Measurements from ENCODE around the gene SLX1A.
"Not testable (repeated sequence)": the region's sequence is repeated elsewhere in the genome, so short reads cannot be mapped to it uniquely, and the experiment has no call there.

The SLX1A gene

DNA sequence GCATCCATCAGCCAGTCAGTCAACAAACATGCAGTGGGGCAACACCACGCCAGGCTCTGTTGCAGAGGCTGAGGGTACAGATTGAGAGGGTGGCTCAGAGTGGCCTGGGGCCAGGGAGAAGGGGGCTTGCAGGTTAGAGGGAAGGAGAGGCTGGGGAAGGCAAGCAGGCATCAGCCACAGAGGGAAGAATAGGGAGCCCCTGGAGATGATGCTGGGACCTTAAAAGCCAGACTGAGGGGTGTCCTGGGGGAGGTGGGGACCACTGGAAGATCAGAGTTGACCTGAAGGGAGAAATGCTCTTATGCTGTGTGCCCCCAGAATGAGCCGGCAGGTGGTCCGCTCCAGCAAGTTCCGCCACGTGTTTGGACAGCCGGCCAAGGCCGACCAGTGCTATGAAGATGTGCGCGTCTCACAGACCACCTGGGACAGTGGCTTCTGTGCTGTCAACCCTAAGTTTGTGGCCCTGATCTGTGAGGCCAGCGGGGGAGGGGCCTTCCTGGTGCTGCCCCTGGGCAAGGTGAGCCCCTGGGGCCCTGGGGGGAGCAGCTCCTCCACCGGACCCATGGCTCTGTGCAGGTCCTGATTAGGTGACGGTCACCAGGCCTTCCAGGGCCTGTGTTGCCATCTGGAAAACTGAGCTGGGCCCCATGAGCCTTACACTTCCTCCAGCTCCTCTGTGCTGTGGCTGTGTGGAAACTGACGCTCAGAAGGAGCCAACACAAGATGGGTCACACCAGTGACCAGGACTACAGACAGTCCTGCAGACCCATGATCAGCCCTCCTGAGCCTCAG, 8.6 kb upstream of the SLX1A start:
- DNase-seq, result no peak

- DNase-seq, result no peak
Observed at GRCh38 chr16:30185683-30186421, 7.8 kb upstream of the SLX1A start.

GRCh38 chr16:30186444-30186781, 7.3 kb upstream of the SLX1A start:
- no peak for DNase-seq

DNA sequence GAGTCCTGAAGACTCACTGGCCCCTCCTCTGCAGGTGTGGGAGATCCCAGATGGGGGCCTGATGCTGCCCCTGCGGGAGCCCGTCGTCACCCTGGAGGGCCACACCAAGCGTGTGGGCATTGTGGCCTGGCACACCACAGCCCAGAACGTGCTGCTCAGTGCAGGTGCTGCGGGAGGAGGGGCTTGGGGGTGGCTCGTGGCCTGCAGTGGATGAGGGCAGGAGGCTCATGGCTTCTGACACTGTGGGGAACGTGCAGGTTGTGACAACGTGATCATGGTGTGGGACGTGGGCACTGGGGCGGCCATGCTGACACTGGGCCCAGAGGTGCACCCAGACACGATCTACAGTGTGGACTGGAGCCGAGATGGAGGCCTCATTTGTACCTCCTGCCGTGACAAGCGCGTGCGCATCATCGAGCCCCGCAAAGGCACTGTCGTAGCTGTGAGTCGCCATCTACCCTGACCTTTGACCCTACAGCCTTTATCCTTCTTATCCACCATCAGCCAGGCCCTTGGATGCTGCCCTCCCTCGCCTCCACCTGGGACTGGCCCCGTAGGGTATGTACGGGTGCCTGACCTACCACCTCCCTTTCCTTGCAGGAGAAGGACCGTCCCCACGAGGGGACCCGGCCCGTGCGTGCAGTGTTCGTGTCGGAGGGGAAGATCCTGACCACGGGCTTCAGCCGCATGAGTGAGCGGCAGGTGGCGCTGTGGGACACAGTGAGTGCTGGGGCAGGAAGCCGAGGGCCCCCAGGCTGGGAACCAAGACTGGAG, 6.7 kb upstream of the SLX1A start:
- no peak for DNase-seq

DNA sequence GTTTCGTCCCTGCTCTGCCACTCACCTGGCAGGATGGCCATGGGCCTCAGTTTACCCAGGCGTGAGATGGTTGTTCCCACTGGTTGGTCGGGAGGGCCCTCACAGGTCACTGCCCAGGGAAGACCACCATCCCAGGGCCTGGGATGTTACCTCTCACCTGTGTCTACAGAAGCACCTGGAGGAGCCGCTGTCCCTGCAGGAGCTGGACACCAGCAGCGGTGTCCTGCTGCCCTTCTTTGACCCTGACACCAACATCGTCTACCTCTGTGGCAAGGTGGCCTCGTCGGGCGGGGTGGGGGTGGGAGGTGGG, 6.2 kb upstream of the SLX1A start:
- DNase-seq, result no peak

- DNase-seq, result no peak
Observed at GRCh38 chr16:30187971-30188561, 5.6 kb upstream of the SLX1A start.

GRCh38 chr16:30191158-30191557, 2.5 kb upstream of the SLX1A start:
- DNase-seq, result not testable (repeated sequence)

DNA sequence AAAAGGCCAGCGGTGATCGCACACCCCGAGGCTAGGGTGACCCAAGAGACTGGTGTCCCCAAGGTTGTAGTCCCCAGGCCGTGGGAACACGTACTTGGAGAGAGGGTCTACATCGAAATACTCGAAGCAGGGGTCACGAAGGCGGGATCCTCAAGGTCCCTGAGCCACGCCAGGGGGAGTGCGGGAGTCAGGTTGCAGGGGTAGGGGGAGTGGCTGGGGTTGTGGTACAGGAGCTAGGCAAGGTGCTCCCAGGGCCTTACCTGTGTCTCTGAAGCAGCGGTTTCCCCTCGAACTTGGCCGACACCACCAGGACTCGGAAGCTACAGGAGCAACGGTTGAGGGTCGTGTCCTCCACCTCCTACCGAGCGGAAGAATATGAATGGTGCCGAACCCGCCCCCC, 577 bp upstream of the SLX1A start:
- not testable (repeated sequence) for DNase-seq

- DNase-seq, result not testable (repeated sequence)
Observed at GRCh38 chr16:30194172-30194925, 674 bp downstream of the SLX1A start.

DNA sequence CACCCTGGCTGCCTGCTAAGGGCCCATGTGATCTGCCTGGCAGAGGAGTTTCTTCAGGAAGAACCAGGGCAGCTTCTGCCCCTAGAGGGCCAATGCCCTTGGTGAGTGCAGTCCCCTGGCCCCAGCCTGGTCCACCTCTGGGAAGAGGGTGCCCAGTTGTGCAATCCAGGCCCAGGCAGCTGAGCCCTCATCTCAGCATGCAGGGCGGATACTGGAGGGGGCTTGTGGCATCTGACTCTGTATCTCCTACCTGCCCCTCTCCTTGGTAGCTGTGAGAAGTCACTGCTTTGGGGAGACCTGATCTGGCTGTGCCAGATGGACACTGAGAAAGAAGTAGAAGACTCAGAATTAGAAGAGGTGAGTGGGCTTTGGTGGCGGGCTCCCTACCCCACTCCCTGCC, 3.3 kb downstream of the SLX1A start:
- DNase-seq, result not testable (repeated sequence)

GRCh38 chr16:30199049-30199448, 5.4 kb downstream of the SLX1A start, which contains the start of gene SULT1A3:
TSS of gene SULT1A3 (plus strand) at chr16:30199255. CDS start at chr16:30200729, 1,474 bp downstream.
- DNase-seq, result not testable (repeated sequence)

GRCh38 chr16:30199608-30200343, 6.1 kb downstream of the SLX1A start:
- DNase-seq, result not testable (repeated sequence)

DNA sequence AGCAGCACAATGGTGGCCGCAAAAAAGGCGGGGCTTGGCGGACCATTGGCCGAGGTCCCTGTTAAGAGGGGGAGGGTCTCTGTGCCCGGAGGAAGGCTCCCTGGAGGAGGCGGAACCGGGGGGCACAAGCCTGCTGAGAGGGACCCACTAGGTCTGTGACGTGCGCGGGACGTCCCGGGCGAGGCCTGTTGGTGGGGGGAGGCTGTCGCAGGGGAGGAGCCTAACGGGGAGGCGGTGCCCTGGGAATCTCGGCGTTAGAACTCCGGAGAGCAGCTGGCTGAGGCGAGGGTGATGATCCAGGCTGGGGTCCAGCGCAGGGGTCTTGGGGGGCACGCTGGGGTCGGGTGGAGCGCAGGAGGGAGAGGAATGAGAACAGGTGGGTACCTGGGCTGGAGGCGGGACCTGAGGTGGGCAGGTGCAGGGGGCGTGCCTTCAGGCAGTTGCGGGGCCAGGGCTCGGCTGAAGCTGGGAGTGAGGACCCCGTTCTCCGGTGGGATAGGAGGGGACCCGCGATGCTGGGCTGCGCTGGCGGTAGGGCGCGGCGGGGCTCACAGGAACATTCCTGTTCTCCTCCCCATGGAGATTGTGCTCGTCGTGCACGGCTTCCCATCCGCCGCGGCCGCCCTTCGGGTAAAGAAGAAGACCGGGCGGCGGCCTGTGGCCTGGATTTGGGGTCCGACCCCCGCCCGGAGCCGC, 12.0 kb downstream of the SLX1A start:
- not testable (repeated sequence) for DNase-seq

GRCh38 chr16:30206252-30206651, 12.6 kb downstream of the SLX1A start:
- DNase-seq, result not testable (repeated sequence)

DNA sequence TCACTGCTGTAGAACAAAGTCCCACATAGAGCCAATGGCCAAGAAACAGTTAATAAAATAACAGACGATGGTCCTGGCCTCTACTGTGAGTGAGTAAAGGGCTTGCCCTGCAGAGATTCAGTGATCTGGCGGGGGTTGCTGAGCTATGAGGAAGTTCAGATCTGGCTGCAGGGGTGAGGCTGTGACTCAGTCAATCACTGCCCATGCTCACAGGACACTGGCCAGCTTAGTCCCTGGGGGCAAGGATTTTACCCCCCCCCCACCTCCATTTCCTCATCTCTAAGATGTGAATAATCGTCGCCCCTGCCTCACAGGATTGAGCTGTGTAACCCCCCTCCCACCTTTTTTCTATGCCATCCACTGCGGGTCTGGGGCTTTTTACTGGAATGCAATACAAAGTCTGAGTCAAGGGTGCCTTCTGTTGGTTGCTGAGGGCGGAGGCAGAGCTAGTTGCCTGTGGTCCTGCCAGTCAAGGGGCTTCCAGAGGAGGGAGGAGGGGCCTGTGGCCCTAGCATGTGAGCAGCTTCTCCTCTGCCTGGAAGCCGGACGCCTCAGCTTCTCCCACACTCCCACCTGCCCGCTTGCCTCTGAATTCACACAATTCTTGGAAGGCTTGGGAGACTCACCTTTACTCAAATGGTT, 13.5 kb downstream of the SLX1A start:
- DNase-seq, result not testable (repeated sequence)

DNA sequence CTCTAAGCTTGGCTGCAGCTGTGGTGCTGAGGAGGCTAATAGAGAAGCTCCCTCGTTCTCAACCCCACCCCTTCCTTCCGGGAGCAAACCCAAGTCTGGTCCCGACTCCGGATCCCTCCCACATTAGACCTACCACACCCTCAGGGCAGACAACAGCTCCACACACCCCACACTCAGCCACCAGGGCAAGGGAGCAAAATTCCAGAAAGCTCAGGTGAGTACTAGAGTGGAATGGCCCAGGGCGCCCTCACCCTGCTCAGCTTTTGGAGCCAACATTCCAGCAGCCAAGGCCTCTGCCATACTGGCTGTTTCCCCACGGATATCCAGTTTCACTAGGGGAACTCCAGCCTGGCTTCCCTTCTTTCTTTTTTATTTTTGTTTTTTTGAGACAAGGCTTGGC, 15.4 kb downstream of the SLX1A start:
- DNase-seq, result not testable (repeated sequence)

- DNase-seq, result not testable (repeated sequence)
Observed at GRCh38 chr16:30211414-30211813, 17.7 kb downstream of the SLX1A start.

DNA sequence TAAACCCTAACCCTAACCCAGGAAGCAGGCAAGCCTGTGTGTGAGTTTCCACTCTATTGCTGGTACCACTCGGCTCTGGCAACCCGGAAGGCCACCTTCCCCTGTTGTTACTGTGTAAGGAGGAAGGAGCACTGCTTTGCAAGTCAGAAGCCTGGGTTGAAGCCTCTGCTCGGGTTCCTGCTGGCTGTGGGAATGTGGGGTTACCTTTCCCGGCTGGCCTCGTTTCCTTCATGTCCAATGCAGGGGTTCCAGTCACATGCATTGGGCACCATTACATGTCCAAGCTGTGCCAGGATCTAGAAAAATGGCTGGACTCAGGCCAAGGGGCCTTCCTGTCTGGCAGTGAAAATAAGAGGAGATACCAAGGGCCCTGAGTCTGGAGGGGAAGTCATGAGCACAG, 23.4 kb downstream of the SLX1A start:
- DNase-seq, result not testable (repeated sequence)
